Upper lobe of left lung (tissue), 4 donors: ENCODE measurements around the gene COPS6.

Experiments
- POLR2AphosphoS5 ChIP-seq, 2 donors: sonication (generic); formaldehyde crosslinking; IDR thresholded peaks; one replicate each; pipeline ENCODE4 v1.5.1; 2017; ENCODE audit warnings: antibody characterized with exemption in 2 of 2
- TF ChIP-seq, protein P1 (sequence below), 6 experiments: fragments of 450-650 bp in 4 of 6; fragments of 200-600 bp in 2 of 6; sonication (generic) in 2 of 6; IDR thresholded peaks; one replicate each; pipeline ENCODE4 v1.5.1; 2016 to 2019; ENCODE audit warnings: antibody characterized with exemption in 6 of 6

GRCh38 chr7:100093498-100093897 is 4.7 kb downstream of the COPS6 start:
- TF ChIP-seq, protein P1, sequence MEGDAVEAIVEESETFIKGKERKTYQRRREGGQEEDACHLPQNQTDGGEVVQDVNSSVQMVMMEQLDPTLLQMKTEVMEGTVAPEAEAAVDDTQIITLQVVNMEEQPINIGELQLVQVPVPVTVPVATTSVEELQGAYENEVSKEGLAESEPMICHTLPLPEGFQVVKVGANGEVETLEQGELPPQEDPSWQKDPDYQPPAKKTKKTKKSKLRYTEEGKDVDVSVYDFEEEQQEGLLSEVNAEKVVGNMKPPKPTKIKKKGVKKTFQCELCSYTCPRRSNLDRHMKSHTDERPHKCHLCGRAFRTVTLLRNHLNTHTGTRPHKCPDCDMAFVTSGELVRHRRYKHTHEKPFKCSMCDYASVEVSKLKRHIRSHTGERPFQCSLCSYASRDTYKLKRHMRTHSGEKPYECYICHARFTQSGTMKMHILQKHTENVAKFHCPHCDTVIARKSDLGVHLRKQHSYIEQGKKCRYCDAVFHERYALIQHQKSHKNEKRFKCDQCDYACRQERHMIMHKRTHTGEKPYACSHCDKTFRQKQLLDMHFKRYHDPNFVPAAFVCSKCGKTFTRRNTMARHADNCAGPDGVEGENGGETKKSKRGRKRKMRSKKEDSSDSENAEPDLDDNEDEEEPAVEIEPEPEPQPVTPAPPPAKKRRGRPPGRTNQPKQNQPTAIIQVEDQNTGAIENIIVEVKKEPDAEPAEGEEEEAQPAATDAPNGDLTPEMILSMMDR (IDR thresholded peaks at IDR 0.05), result no peak
- TF ChIP-seq POLR2AphosphoS5 (IDR thresholded peaks at IDR 0.05), result no peak
